Stimulated activated CD4-positive, alpha-beta T cell treated with anti-CD3 and anti-CD28 coated beads, Interleukin-4, amount 100 ng/mL, for 48 hours (primary cell): Measurements from ENCODE around the gene RCN2.
"Not testable (repeated sequence)": the region's sequence is repeated elsewhere in the genome, so short reads cannot be mapped to it uniquely, and the experiment has no call there.

ENCODE experiments used
- DNase-seq, 2 donors: peaks; one replicate each; pipeline ENCODE4 v3.0.0-alpha.2; 2020; ENCODE audit warnings: low read depth in 2 of 2

Gene RCN2

DNA sequence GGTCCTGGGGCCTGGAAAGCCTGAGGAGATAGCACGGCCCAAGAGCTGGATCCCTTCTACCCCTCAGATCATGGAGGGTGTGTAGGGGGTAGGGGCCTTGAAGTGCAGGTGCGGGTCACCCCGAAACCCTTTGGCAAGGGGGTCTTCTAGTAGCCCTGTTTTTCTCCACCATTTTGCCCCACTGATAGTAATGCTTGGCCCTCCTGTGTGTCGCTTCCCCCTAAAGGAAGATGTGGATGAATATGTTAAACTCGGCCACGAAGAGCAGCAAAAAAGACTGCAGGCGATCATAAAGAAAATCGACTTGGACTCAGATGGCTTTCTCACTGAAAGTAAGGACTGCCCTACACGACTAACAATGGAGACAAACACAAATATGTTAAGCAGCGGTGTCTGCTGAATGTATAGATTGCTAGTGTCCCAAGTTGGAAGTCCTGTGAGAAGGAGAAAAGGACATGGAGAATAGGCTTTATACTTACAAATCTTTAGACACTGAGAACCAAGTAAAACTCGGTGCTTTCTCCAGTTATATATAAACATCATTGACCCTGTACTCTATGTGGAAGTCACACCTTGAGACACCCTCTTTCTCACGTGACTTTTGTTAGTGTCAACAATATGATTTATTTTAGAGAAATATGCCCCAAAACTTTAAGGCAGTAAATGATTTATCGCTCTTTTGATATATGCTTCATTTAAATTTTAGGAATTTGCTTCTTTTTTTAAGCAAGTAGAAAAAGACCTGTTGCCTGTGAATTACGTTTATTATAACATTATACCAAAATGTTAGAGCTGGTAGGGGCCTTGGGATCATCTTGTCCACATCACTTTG, 802 bp downstream of the RCN2 start:
- no peak for DNase-seq

DNA sequence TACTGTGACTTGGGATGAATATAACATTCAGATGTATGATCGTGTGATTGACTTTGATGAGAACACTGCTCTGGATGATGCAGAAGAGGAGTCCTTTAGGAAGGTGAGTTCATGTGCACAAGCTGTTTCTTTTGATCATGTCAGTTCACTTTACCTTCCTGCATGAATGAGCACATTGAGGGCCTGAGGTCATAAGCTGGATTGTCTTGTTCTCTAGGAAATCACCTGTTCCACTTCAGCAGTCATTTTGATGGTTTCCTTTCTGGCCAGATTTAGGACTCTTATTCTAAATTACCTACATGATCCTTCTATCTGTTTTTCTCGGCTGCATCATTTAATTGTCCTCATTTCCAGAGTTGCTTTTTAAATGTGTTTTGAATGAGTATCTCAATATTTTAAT, 4.1 kb downstream of the RCN2 start:
- no peak for DNase-seq

DNA sequence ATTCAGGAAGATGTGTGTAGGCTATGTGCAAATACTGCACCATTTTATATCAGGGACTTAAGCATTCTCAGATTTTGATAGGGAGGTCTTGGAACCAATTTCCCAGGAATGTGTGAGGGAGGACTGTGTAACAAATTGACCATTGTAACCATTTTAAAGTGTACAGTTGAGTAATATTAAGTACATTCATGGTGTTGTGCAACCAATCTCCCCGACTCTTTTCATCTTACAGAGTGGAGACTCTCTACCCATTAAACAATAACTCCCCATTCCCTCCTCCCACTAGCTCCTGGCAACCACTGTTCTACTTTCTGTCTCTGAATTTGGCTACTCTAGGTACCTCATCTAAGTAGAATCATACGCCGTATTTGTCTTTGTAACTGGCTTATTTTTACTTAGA, 5.1 kb downstream of the RCN2 start:
- DNase-seq = no peak

DNA sequence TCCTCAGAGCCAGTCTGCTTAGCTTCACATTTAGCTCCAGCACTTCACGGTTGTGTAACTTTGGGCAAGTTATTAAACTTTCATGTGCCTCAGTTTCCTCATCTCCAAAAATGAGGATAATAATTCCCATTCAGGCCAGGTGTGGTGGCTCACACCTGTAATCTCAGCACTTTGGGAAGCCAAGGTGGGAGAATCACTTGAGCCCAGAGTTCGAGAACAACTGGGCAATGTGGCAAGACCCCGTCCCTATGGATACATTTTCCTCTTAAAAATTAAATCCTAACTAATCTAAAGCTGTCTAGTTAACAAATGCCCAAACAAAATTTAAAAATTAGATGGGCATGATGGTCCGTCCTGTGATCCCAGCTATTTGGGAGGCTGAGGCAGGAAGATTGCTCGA, 7.2 kb downstream of the RCN2 start:
- DNase-seq = no peak

DNA sequence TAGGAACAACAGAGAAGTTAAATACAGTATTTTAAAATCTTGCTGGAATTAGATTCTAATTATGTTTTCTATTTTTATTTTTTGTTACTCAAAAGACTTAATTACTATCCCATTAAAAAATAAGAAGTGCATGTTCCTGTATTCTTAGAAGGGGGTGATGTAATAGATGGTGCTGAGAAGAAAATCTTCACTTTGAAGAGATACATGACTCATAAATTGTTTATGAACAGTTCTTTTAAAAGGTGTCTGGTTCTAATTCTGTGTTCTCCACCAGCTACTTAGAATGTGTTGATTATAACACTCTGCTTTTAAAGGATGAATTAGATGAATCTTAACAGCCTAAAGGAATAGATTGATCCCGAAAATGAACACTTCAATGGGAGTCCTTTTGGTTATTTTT, 8.2 kb downstream of the RCN2 start:
- DNase-seq = no peak

DNA sequence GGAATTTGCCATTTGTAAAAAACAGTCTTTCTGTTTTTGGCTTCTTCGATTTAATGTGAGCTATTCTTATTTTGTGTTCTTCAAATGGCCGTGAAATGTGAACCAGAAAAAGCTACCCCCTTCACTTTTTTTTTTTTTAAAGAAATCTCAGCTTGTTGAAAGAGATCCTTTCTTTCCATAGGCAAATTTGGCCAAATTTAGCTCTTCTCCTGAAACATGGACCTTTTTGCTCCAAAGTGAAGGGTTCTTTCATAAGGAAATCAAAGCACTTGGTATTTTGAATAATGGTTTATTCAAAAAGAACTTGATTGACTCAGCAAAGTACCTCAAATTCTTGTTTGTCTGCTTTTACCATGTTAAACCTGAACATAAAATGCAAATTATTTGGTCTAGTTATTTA, 10.1 kb downstream of the RCN2 start:
- no peak for DNase-seq

DNA sequence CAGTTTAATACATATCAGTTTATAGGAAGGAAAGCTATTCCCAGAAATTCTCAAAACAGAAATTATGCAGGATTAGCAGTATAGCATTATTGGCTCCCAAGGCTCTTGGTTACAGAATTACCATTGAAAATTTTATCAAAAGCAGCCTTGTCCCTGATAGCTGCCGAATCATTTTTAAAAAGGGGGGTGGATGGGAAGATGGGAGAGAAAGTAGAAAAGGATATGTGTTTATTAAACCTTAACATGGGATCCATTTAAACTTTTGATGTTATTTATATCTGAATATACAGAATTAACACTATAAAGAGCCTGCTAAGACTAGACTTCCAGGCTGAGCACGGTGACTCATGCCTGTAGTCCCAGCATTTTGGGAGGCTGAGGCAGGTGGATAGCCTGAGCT, 10.8 kb downstream of the RCN2 start:
- no peak for DNase-seq

DNA sequence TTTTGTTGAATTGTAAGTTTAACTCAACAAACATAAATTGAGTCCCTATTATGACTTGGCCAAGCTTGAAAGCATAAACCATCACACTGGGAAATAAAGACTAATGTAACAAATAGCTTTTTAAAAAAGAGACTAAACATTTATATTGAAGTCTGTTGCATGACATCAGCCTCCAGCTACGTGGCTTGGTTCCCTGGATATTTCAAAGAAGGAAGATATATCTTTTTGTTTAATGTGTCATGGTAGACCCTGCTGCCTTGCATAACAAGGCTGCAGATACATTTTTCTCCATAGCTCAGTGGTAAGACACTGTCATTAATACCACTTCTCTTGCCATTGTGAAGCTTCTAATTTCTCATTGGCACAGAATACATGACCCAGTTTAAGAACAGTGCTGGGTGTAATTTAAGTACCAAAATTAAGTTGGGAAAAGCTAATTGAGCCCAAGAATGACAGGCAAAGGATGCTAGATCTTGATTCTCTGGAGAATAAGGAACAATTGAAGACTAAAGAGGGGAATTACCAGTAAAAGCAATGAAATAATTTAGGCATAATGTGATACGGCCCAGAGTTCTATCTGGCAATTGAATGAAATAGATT, 14.0 kb downstream of the RCN2 start:
- DNase-seq = no peak

DNA sequence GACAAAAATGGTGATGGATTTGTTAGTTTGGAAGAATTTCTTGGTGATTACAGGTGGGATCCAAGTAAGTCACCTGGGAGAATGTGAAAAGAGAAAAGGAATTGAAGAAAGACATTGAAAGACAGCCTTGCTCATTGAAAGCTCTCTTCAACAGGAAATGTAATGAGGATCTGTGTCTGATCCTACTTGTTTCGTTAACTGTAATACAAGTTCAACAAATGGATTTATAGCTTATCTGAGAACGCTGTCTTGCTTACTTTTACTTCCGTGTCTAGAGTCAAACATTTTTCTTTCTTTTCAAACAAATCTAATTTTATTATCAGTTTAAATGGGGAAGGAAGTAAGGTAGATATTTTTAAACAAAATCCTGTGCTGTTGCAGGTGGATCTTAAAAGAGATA, 15.9 kb downstream of the RCN2 start:
- no peak for DNase-seq

DNA sequence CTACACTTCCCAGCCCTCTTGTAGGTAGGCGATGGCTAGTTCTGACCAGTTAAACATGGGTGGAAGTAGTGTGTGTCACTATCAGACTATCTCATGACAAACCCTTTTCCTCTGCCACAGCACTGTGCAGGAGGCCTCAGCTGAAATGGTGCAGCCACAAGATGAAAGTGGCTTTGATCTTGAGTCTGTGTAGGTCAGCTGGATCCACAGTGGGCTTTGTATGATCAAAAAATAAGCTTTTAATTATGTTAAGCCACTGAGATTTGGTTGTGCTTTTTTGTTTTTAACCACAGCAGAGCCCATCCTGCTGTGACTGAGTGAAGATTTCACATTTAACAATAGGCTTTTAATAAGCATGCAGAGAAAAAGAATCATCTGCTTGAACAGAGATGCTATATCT, 19.7 kb downstream of the RCN2 start:
- DNase-seq = no peak

DNA sequence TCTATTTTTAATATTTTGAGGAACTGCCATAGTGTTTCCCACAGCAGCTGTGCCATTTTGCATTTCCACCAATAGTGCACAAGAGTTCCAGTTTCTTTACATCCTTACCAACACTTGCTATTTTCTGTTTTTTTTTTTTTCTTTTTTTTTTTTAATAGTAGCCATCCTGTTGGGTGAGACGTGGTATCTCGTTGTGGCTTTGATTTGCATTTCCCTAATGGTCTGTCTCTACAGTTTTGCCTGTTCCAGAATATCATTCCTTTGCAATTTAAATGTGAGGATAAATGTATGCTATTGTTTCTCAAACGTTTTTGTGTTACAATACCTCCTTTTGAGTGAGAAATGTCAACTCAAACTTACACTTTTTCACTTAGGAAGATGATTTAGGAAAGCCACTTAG, 22.4 kb downstream of the RCN2 start:
- no peak for DNase-seq

DNA sequence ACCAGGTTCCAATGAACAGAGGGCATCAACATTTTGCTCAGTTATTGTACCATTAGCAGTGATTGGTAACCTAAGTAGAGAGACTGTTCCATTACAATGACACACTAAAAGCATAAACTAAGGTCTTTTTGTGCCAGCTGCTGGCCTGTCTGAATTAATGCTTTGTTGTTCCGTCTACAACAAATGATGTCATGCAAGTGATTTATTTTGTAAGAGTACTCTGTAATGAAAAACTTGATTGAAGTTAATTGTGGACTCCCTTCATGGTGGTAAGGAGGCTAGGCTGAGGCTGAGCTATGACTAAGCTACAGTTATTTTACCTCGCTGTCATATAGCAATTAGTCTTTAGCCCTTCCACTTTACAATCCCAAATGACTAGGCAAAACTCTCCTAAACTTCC, 23.2 kb downstream of the RCN2 start:
- no peak for DNase-seq

DNA sequence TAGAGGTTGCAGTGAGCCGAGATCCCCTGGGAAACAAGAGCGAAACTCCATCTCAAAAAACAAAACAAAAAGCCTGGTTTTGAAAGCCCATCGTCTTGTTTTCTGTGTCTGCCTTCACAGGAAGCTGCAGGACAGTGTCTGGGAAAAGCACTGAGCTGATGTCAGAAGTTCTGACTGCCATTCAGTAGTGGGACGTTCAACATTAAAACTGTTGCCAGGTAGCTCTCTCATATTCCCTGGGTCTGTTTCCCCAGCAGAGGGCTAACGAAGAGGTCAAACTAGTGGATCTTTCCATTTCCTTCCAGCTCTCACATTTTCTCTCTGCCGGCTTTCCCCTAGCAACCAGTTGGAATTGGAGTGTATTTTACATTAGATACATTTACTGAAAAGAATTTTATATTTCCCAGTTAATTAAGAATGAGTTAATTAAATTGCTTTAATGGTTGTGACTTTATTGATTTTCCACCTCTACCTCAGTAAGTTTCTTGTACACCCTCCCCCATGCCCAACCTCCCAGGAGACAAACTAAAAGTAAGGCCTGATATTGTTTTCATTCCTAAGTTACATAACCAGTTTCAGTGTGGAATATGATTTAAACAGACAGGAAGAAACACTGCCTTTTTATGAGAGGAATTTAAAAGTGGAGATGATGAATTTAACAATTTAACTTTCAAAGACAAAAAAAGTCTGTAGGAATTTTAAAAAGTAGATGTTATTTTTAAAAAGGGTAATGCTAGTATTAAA, 29.9 kb downstream of the RCN2 start:
- DNase-seq = no peak

DNA sequence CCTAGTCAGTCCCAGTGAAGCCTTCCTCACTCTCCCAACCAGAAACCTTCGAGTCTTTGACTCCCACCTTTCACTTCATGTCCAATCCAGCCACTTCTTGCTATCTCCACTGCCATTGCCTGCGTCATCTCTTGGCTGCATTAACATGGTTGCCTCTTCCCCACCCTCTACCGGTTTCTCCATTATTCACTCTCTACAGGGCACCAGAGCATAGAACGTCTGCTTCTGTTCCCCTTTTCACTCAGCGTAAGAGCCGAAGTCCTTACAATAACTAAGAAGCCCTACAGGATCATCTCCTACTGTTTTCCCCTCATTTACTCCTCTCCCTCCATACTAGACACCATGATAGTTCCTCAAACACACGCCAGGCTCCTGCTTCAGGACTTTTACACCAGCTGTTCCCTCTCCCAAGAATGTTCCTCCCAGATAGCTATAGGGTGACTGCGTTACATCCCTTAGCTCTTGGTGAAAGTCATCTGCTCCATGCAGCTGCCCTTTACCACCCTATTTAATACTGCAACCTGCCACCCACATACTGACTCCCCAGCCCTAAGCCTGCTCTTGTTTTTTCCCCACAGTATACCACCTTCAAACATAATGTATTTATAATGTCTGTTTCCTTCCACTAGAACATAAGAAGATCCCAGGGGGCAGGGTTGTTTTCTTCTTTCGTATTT, 30.9 kb downstream of the RCN2 start:
- DNase-seq = no peak

DNA sequence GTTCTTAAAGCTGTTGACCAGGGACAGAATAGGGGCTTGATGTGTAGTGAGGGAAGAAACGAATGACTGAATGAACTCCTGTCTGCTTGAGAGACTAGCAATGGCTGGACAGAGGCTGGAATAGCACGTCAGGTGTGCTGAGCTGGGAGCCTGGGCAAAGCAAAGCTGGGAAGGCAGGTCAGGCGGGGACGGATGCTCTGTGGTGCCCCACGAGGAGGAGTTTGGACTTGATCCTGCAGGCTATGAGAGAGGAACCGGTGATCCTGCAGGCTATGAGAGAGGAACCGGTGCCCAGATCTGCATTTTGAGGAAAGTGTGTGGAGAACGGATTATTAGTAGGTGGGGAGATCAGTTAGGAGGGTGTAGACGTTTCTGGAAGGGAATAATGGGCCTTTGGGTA, 32.0 kb downstream of the RCN2 start:
- DNase-seq = no peak

DNA sequence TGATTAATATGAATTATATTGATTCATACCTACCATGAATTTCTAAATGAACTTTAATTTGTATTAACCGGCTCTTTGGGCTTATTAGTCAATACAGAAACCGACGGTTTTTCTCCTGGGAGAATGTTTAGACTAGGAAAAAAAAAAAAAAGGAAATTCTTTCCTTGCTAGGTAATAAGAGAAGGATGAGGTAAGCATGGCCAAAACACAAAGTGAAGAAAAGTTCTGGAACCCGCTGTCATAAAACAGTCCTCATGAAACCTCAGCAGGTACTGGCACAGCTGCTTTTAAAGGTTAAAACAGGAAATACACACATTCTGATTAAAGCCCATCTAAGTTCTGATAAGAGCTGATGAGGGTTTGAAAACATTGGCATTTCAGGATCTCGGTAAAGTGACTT, 32.6 kb downstream of the RCN2 start:
- DNase-seq = no peak

DNA sequence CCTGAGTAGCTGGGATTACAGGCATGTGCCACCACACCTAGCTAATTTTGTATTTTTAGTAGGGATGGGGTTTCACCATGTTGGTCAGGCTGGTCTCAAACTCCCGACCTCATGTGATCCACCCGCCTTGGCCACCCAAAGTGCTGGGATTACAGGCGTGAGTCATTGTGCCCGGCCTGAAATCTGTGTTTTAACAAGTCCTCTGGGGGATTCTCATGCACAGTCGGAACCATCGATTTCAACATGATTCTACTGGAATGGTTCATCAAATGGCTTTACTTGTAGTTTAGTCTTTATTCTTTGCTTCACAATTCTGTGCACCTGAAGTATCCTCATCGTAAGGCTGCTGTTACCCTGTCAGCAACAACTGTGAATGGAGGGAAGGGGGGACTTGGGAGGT, 34.5 kb downstream of the RCN2 start:
- not testable (repeated sequence) for DNase-seq

DNA sequence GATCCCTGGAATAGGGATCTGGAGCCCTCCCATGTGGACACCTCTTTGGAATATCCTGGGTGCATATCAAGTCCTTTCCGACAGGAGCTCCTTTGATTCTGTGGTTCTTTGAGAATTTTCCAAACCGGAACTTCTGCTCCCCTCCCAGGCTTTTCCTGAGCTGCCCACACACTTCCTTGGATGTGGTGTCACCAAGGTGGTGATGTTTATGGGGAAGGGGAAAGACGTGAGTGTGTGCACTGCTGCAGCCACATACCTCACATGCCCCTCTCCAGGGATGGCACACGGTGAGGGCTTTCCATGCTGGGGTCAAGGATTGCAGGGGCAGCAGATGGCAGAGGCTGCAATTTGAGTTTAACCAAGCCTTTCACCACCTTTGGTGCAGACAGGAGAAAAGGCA, 35.5 kb downstream of the RCN2 start:
- no peak for DNase-seq

DNA sequence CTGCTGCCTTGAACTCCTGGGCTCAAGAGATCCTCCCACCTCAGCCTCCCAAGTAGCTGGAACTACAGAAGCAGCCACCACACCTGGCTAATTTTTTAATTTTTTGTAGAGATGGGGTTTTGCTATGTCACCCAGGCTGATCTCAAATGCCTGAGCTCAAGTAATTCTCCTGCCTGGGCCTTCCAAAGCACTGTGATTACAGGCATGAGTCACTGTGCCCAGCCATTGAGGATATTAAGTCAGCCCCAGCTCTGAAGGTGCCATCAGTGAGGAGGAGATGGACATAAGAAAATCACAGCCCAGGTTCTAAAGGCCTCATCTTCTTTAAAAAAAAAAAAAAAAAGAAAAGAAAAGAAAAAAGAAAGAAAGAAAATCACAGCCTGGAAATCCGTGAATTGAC, 36.8 kb downstream of the RCN2 start:
- no peak for DNase-seq

DNA sequence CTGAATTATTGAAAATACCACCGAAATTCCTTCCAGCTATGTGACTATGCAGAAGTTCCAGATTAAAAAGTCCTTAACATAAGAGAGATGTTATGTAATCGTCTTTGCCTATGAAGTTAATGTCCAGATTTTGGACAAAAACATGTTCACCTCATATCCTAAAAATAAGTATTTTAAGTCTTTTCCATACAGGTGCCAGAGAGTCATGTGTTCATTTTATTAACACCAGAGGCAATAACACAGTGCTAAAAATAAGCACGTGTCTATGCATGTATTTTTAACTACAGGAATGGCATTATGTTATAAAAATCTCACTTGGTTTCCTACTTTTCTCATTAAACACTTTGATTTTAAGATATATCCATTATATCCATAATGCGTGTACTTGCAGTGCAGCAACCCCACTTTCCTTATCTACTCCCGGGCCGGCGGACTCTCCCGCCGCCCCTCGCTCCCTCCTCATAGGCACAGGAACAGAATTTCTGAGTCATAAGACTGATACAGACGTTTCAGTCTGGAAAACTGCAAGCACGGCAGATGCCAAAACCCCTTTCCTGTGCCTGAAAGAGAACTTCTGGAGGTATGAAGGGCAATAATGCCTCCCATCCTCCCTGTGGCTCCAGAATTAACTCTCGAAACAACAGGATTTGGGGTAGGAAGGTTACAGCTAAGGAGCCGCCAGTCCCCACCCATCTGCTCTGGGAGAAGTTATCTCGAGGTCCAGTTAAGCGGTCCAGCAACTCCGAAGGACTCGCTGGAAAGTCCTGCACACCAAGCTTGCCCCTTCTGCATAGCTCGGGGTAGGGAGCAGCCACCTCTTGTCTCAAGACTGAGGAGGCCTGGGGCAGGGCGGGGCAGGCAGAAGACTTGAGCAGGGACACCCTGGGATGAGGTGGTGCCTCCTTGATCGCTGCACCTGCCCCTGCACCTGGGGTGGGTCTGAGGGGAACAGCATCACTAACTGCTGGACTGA, 41.1 kb downstream of the RCN2 start:
- DNase-seq = no peak

DNA sequence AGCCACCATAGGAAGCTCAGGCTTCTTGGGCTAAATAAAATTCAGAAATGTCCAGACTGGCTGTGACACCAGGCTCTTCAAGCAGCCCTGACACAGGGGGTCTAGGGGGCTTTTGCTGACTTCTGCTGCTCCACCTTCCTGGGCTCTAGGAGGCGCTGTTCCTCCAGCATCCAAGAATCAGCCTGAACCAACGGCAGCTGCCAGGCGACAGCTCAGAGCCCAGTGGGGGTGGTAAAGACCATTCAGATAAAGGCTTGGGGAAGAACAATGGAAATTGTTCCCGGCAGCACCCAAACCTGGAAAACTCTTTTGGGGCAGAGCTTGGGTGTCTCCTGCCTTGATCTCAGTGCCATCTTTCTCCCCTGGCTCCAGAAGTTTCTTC, 41.8 kb downstream of the RCN2 start:
- DNase-seq = peak; percentile 62 to 65
